IMR-90 (cell line): ENCODE measurements around the gene TRAPPC12. TPM values are rescaled to one million over a fixed set of nuclear protein-coding genes. Genes with fewer than 3 reads are reported as not detected.

Experiments
- ATAC-seq: fragments of 200-7000 bp; cut with Tn5 transposase; 2 replicates; pipeline ENCODE4 v1.9.1; 2020; ENCODE audit warnings: low read depth, mild to moderate bottlenecking, moderate library complexity
- BruUV-seq: library from RNA; stranded (reverse); fragments of 400-500 nt; replicated peaks from 2 replicates; lab custom pipeline; 2021; lab: Mats Ljungman, UMichigan
- CTCF ChIA-PET: fragments of 300-600 bp; formaldehyde crosslinking; extraction: SDS; loops from one replicate; lab custom pipeline; 2021; ENCODE audit warnings: antibody characterized with exemption; lab: Yijun Ruan, JAX
- POLR2A ChIA-PET: fragments of 300-600 bp; sonication (Branson Sonifier 250); formaldehyde crosslinking; loops from one replicate; lab custom pipeline; 2022; ENCODE audit warnings: antibody characterized with exemption; ENCODE audit not compliant: unreplicated experiment; lab: Charles Lee
- DNase-seq: peaks from one replicate; pipeline ENCODE4 v3.0.0; 2013
- H2AFZ ChIP-seq: replicated peaks from 2 replicates; pipeline ENCODE3; 2013; ENCODE audit warnings: low read length, mild to moderate bottlenecking; ENCODE audit not compliant: poor library complexity
- H2AK5ac ChIP-seq: 2 replicates; pipeline ENCODE4 v1.6.1; 2013; ENCODE audit warnings: low read depth, low read length, inconsistent platforms
- H2AK9ac ChIP-seq: replicated peaks from 2 replicates; pipeline ENCODE3; 2013; ENCODE audit warnings: mild to moderate bottlenecking, low read depth, low read length, moderate library complexity; ENCODE audit not compliant: poor library complexity
- H2BK120ac ChIP-seq: 2 replicates; pipeline ENCODE4 v1.6.1; 2013; ENCODE audit warnings: low read depth, low read length, inconsistent platforms
- H2BK15ac ChIP-seq: 3 replicates; pipeline ENCODE4 v1.6.1; 2013; ENCODE audit warnings: low read depth, low read length, inconsistent platforms
- H2BK20ac ChIP-seq: 2 replicates; pipeline ENCODE4 v1.6.1; 2013; ENCODE audit warnings: low read depth, mild to moderate bottlenecking, inconsistent platforms, low read length, moderate library complexity
- H2BK5ac ChIP-seq: 2 replicates; pipeline ENCODE4 v1.6.1; 2013; ENCODE audit warnings: mild to moderate bottlenecking, low read depth, low read length, inconsistent platforms; ENCODE audit not compliant: poor library complexity, severe bottlenecking
- H3K14ac ChIP-seq: replicated peaks from 2 replicates; pipeline ENCODE4 v1.6.1; 2013; ENCODE audit warnings: low read depth, low read length, inconsistent platforms
- H3K18ac ChIP-seq: 2 replicates; pipeline ENCODE4 v1.6.1; 2013; ENCODE audit warnings: low read depth, low read length, control low read depth
- H3K23ac ChIP-seq: 2 replicates; pipeline ENCODE4 v1.6.1; 2013; ENCODE audit warnings: low read depth, low read length, inconsistent platforms
- H3K27ac ChIP-seq: 2 replicates; pipeline ENCODE4 v1.5.1; 2013; ENCODE audit warnings: mild to moderate bottlenecking, control low read depth, low read length; ENCODE audit not compliant: insufficient read depth
- H3K27me3 ChIP-seq: 2 replicates; pipeline ENCODE4 v1.6.1; 2013; ENCODE audit warnings: low read length; ENCODE audit not compliant: control insufficient read depth, insufficient read depth
- H3K36me3 ChIP-seq: 2 replicates; pipeline ENCODE4 v1.6.1; 2013; ENCODE audit warnings: low read length, mixed read lengths; ENCODE audit not compliant: control insufficient read depth, insufficient read depth
- H3K4ac ChIP-seq: 2 replicates; pipeline ENCODE4 v1.6.1; 2013; ENCODE audit warnings: low read depth, low read length, inconsistent platforms
- H3K4me1 ChIP-seq: 2 replicates; pipeline ENCODE4 v1.6.1; 2013; ENCODE audit warnings: low read length, mixed read lengths; ENCODE audit not compliant: control insufficient read depth, insufficient read depth
- H3K4me2 ChIP-seq: 2 replicates; pipeline ENCODE4 v1.6.1; 2013; ENCODE audit warnings: low read depth, mild to moderate bottlenecking, control low read depth, low read length, moderate library complexity
- H3K4me3 ChIP-seq: 2 replicates; pipeline ENCODE4 v1.5.1; 2013; ENCODE audit warnings: low read depth, mild to moderate bottlenecking, control low read depth, low read length, moderate library complexity; ENCODE audit not compliant: insufficient read depth
- H3K56ac ChIP-seq: 2 replicates; pipeline ENCODE4 v1.6.1; 2013; ENCODE audit warnings: low read length, inconsistent platforms; ENCODE audit not compliant: insufficient read depth; ENCODE audit errors: extremely low read depth
- H3K79me1 ChIP-seq, 2 experiments: 2 replicates each; pipeline ENCODE4 v1.6.1; 2013; ENCODE audit warnings: low read length in 2 of 2, inconsistent platforms in 1 of 2, low read depth in 1 of 2
- H3K9ac ChIP-seq: 2 replicates; pipeline ENCODE4 v1.6.1; 2013; ENCODE audit warnings: low read depth, low read length, control low read depth
- H3K9me1 ChIP-seq: 2 replicates; pipeline ENCODE4 v1.6.1; 2013; ENCODE audit warnings: low read length, inconsistent platforms; ENCODE audit not compliant: insufficient read depth
- H3K9me3 ChIP-seq: 2 replicates; pipeline ENCODE4 v1.6.1; 2013; ENCODE audit warnings: low read length; ENCODE audit not compliant: control insufficient read depth, insufficient read depth
- H4K20me1 ChIP-seq: 2 replicates; pipeline ENCODE4 v1.6.1; 2013; ENCODE audit warnings: low read length, inconsistent platforms; ENCODE audit not compliant: insufficient read depth
- H4K5ac ChIP-seq: 2 replicates; pipeline ENCODE4 v1.6.1; 2013; ENCODE audit warnings: mild to moderate bottlenecking, low read depth, low read length, control low read depth
- H4K8ac ChIP-seq, 2 experiments: 2 replicates each; pipeline ENCODE4 v1.6.1; 2013; ENCODE audit warnings: low read depth in 2 of 2, low read length in 2 of 2, control low read depth in 1 of 2, inconsistent platforms in 1 of 2
- H4K91ac ChIP-seq: 2 replicates; pipeline ENCODE4 v1.6.1; 2013; ENCODE audit warnings: low read depth, low read length, inconsistent platforms; ENCODE audit not compliant: insufficient read depth
- BHLHE40 ChIP-seq: fragments of 150-350 bp; IDR thresholded peaks from 2 replicates; pipeline ENCODE4 v1.6.1; 2016; ENCODE audit warnings: mild to moderate bottlenecking, low read depth, low read length
- CEBPB ChIP-seq: IDR thresholded peaks from 2 replicates; pipeline ENCODE4 v1.6.1; 2012; ENCODE audit warnings: low read depth, low read length, improper control_type of control experiment
- CHD1 ChIP-seq: IDR thresholded peaks from 2 replicates; pipeline ENCODE4 v1.6.1; 2012; ENCODE audit warnings: low read depth, low read length, improper control_type of control experiment
- CTCF ChIP-seq: conservative IDR thresholded peaks from 2 replicates; pipeline ENCODE4 v1.5.1; 2012; ENCODE audit warnings: mild to moderate bottlenecking, low read depth, low read length, improper control_type of control experiment
- ELK1 ChIP-seq: fragments of 150-350 bp; IDR thresholded peaks from 2 replicates; pipeline ENCODE4 v1.6.1; 2016; ENCODE audit warnings: low read depth, mild to moderate bottlenecking, low read length, moderate library complexity, borderline replicate concordance
- FOS ChIP-seq: fragments of 150-350 bp; IDR thresholded peaks from 2 replicates; pipeline ENCODE4 v1.6.1; 2016; ENCODE audit warnings: low read depth, low read length
- MAFK ChIP-seq: IDR thresholded peaks from 2 replicates; pipeline ENCODE4 v1.6.1; 2012; ENCODE audit warnings: low read depth, low read length, improper control_type of control experiment
- MAZ ChIP-seq: IDR thresholded peaks from 2 replicates; pipeline ENCODE4 v1.6.1; 2012; ENCODE audit warnings: low read depth, mild to moderate bottlenecking, low read length, improper control_type of control experiment, moderate library complexity, borderline replicate concordance
- MXI1 ChIP-seq: IDR thresholded peaks from 2 replicates; pipeline ENCODE4 v1.6.1; 2012; ENCODE audit warnings: low read depth, mild to moderate bottlenecking, low read length, moderate library complexity, borderline replicate concordance
- NFE2L2 ChIP-seq: fragments of 150-350 bp; IDR thresholded peaks from 2 replicates; pipeline ENCODE4 v1.6.1; 2016; ENCODE audit warnings: low read depth, mild to moderate bottlenecking, low read length
- POLR2A ChIP-seq: IDR thresholded peaks from 2 replicates; pipeline ENCODE4 v1.6.1; 2012; ENCODE audit warnings: mild to moderate bottlenecking, low read depth, low read length
- RAD21 ChIP-seq: IDR thresholded peaks from 2 replicates; pipeline ENCODE4 v1.6.1; 2012; ENCODE audit warnings: low read length, improper control_type of control experiment
- RCOR1 ChIP-seq: IDR thresholded peaks from 2 replicates; pipeline ENCODE4 v1.6.1; 2012; ENCODE audit warnings: mild to moderate bottlenecking, low read length, improper control_type of control experiment; ENCODE audit not compliant: insufficient replicate concordance
- RFX5 ChIP-seq: IDR thresholded peaks from 2 replicates; pipeline ENCODE4 v1.8.0; 2012; ENCODE audit warnings: low read depth, mild to moderate bottlenecking, low read length, moderate library complexity
- SMC3 ChIP-seq: fragments of 150-350 bp; IDR thresholded peaks from 2 replicates; pipeline ENCODE4 v1.6.1; 2016; ENCODE audit warnings: low read depth, mild to moderate bottlenecking, antibody characterized with exemption, low read length, moderate library complexity
- USF2 ChIP-seq: fragments of 150-350 bp; IDR thresholded peaks from 2 replicates; pipeline ENCODE4 v1.6.1; 2017; ENCODE audit warnings: mild to moderate bottlenecking, antibody characterized with exemption, low read length, low read depth
- whole genome bisulfite sequencing, 2 experiments: methylation state at CpG; one replicate each; pipeline versions ENCODE4 v1.1.5 to v1.1.7; 2013; ENCODE audit warnings: missing lambda C conversion rate in 2 of 2; ENCODE audit not compliant: insufficient read length in 1 of 2; ENCODE audit errors: extremely low coverage in 2 of 2; 5-methylcytosine and 5-hydroxymethylcytosine counted together
- dilution Hi-C: fragments of 300-500 bp; cut with HindIII; formaldehyde crosslinking; loops from one replicate; pipeline ENCODE4 v1.14.3; 2018; ENCODE audit warnings: low sequenced_read_pairs; ENCODE audit not compliant: unreplicated experiment
- in situ Hi-C: fragments of 300-500 bp; cut with MboI; formaldehyde crosslinking; loops from 3 replicates; pipeline ENCODE4 v1.14.3; 2019; ENCODE audit warnings: low sequenced_read_pairs, inconsistent platforms, mixed read lengths
- intact Hi-C: fragments of 100-400 bp; cut with micrococcal nuclease; formaldehyde crosslinking; loops from 2 replicates; pipeline ENCODE4 v1.10.0; 2022
- polyA plus RNA-seq, 3 experiments: library from polyadenylated mRNA; depleted of rRNA; stranded (reverse); fragments of >200 nt; gene quantifications; 2 replicates each; pipeline ENCODE4 v1.2.3, GENCODE V29; 2012; ENCODE audit warnings: low replicate concordance in 1 of 3
- total RNA-seq: library from RNA; depleted of rRNA; stranded (reverse); fragments of >200 nt; gene quantifications from 2 replicates; pipeline ENCODE4 v1.2.3, GENCODE V29; 2012

The TRAPPC12 gene
- total and polyA plus RNA-seq, 2 of the 4 experiments (the other 2 are of a cell fraction) = 25.8 to 69.9 TPM

- H4K5ac ChIP-seq = no peak overlapping the region
- no peaks in the 10 kb centered on the region for H4K20me1 ChIP-seq
- H2AK9ac ChIP-seq = no peak overlapping the region
- intact Hi-C loops (no loop called here), dilution Hi-C loops (no loop called here), in situ Hi-C loops (no loop called here)
- H3K14ac ChIP-seq = no peak overlapping the region
- no peak overlapping the region for H4K8ac ChIP-seq
- H2AK5ac ChIP-seq = no peak overlapping the region
- no peak overlapping the region for H2BK120ac ChIP-seq
- H2BK20ac ChIP-seq = no peak overlapping the region
- H3K23ac ChIP-seq = no peak overlapping the region
- DNase-seq (no peak), ATAC-seq (no peak)
- no peak overlapping the region for H3K4me3 ChIP-seq
- H3K9me1 ChIP-seq = no peaks in the 10 kb centered on the region
- H3K27ac ChIP-seq = no peak overlapping the region
- H3K27me3 ChIP-seq = no peaks in the 10 kb centered on the region
- no peak overlapping the region for H3K18ac ChIP-seq
- TF ChIP-seq MAZ = no peak
- TF ChIP-seq FOS = no peak
- no peak for TF ChIP-seq RFX5
- TF ChIP-seq RAD21 = no peak
- no peak for TF ChIP-seq POLR2A
- TF ChIP-seq CHD1 = no peak
- TF ChIP-seq MXI1 = no peak
- no peak for TF ChIP-seq BHLHE40
- no peak for TF ChIP-seq MAFK
- TF ChIP-seq ELK1 = no peak
- no peak for TF ChIP-seq CEBPB
- TF ChIP-seq RCOR1 = no peak
- no peak for TF ChIP-seq SMC3
- no peak for TF ChIP-seq USF2
- TF ChIP-seq CTCF = no peak
- TF ChIP-seq NFE2L2 = no peak
- no peak overlapping the region for H3K4me2 ChIP-seq
- H2BK5ac ChIP-seq = no peak overlapping the region
- no peak overlapping the region for H3K4ac ChIP-seq
- H3K79me1 ChIP-seq = peaks cover 7 to 15% of the 10 kb centered on the region in 2 experiments; a peak in 2 of 4 replicates
- WGBS, 2 experiments = 96% methylated on average over 4 of the region's 8 CpGs; no CpG with 5 or more reads in 1 of the 2 experiments
- peaks cover 18% of the 10 kb centered on the region; the same call in 1 of the 2 replicates for H3K36me3 ChIP-seq
- no peak overlapping the region for H2AFZ ChIP-seq
- BruUV-seq = no TSS peak
- no peak overlapping the region for H4K91ac ChIP-seq
- ChIA-PET CTCF (interaction anchor here (0.6 to 1.0 kb wide), 3 partner anchors 10 to 1347 kb away, joined by 3 to 6 read pairs (median 4); no protein-coding TSS in a partner anchor), POLR2A (interaction anchor here (1.1 kb wide), 1 partner anchor 35 kb away, joined by 3 read pairs; no protein-coding TSS in a partner anchor)
- H3K56ac ChIP-seq = no peak overlapping the region
- no peak overlapping the region for H3K9ac ChIP-seq
- H2BK15ac ChIP-seq = no peak overlapping the region
- H3K4me1 ChIP-seq = peaks cover 4% of the 10 kb centered on the region; the same call in 1 of the 2 replicates
- no peaks in the 10 kb centered on the region for H3K9me3 ChIP-seq
These were observed 53.8 kb downstream of the TRAPPC12 start for GRCh38 chr2:3433339-3433699.
